ENCODE results near the gene GPLD1. TPM values are rescaled to one million over a fixed set of nuclear protein-coding genes. Genes with fewer than 3 reads are reported as not detected.

Gene GPLD1
- total RNA-seq, 1 donor from 2014 or later = 4.8 TPM

DNA sequence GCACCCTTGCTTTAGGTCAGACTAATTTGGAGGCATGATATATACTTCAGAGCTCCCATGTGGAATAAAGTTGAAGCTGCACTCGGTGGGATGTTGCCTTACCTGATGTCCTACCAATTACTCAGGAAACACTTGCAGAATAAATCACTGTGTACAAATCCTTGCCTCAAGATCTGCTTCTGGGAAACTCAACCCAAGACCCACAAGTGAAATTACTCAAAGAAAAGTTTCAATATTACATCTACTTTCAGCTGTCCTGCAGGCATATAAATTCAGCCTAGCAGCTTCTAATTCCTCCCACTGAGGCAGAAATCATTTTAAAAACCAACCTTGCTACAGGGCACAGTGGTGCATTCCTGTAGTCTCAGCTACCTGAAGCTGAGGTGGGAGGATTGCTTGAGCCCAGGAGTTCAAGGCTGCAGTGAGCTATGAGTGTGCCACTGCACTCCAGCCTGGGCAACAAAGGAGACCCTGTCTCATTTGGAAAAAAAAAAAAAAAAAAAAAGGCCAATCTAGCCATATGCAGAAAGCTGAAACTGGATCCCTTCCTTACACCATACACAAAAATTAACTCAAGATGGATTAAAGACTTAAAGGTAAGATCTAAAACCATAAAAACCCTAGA is 110.8 kb downstream of the GPLD1 start:
- DNase-seq (ENCODE audit: low spot score in 2 of 2, unreplicated experiment in 2 of 2) = no peak
- Mint-ChIP-seq H3K9me3 (no peaks in the 10 kb centered on the region), H3K27ac (no peak overlapping the region), H3K4me1 (peaks cover 19% of the 10 kb centered on the region), H3K36me3 (no peaks in the 10 kb centered on the region), H3K27me3 (ENCODE audit: low read depth) (no peaks in the 10 kb centered on the region), H3K4me3 (no peak overlapping the region)
- TF ChIP-seq, protein P1, sequence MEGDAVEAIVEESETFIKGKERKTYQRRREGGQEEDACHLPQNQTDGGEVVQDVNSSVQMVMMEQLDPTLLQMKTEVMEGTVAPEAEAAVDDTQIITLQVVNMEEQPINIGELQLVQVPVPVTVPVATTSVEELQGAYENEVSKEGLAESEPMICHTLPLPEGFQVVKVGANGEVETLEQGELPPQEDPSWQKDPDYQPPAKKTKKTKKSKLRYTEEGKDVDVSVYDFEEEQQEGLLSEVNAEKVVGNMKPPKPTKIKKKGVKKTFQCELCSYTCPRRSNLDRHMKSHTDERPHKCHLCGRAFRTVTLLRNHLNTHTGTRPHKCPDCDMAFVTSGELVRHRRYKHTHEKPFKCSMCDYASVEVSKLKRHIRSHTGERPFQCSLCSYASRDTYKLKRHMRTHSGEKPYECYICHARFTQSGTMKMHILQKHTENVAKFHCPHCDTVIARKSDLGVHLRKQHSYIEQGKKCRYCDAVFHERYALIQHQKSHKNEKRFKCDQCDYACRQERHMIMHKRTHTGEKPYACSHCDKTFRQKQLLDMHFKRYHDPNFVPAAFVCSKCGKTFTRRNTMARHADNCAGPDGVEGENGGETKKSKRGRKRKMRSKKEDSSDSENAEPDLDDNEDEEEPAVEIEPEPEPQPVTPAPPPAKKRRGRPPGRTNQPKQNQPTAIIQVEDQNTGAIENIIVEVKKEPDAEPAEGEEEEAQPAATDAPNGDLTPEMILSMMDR (IDR thresholded peaks at IDR 0.05; ENCODE audit: unreplicated experiment) = no peak

Other genes with a start within 250 kb of the GPLD1 start
- 1.4 to 1.9 TPM (median 1.4 TPM) in 3 replicates for gene DCDC2, start 131.5 kb downstream of the GPLD1 start, total RNA-seq
- 27.5 to 28.3 TPM (median 27.5 TPM) in 3 replicates for gene MRS2, start 86.6 kb downstream of the GPLD1 start, total RNA-seq
- gene ALDH5A1, start 5.4 kb upstream of the GPLD1 start, total RNA-seq = 19.6 to 22.6 TPM (median 22.5 TPM) in 3 replicates
- gene KIAA0319, start 156.6 kb upstream of the GPLD1 start, total RNA-seq = 0.02 TPM in 1 of 3 replicates, not detected in the others
- gene TDP2, start 177.3 kb upstream of the GPLD1 start, total RNA-seq = 24.8 to 26.7 TPM (median 25.2 TPM) in 3 replicates
- 18.7 to 19.8 TPM (median 19.1 TPM) in 3 replicates for gene ACOT13, start 177.5 kb upstream of the GPLD1 start, total RNA-seq
- 60.5 to 61.9 TPM (median 61.0 TPM) in 3 replicates for gene C6orf62, start 229.6 kb upstream of the GPLD1 start, total RNA-seq